HFFc6 (cell line): ENCODE data around the gene INSL3. TPM values are rescaled to one million over a fixed set of nuclear protein-coding genes. Genes with fewer than 3 reads are reported as not detected.
A peak's percentile ranks its signal among the peaks of the same experiment; 100 is the strongest.

Experiments used
- DNase-seq: peaks from one replicate; pipeline ENCODE4 v3.0.0-alpha.2; 2018
- H3K27ac Mint-ChIP-seq: 2 replicates; pipeline ENCODE4 v1.8.0; 2020; ENCODE audit warnings: mild to moderate bottlenecking, mixed read lengths
- H3K27me3 Mint-ChIP-seq: 2 replicates; pipeline ENCODE4 v1.8.0; 2021; ENCODE audit warnings: mild to moderate bottlenecking, moderate library complexity, mixed read lengths; ENCODE audit not compliant: insufficient read depth
- H3K36me3 Mint-ChIP-seq: 2 replicates; pipeline ENCODE4 v1.8.0; 2021; ENCODE audit warnings: low read depth, mixed read lengths
- H3K4me1 Mint-ChIP-seq: 2 replicates; pipeline ENCODE4 v1.8.0; 2020; ENCODE audit warnings: low read depth, mixed read lengths
- H3K4me3 Mint-ChIP-seq: 2 replicates; pipeline ENCODE4 v1.8.0; 2020; ENCODE audit warnings: mild to moderate bottlenecking, moderate library complexity, mixed read lengths
- H3K9me3 Mint-ChIP-seq: 2 replicates; pipeline ENCODE4 v1.8.0; 2020; ENCODE audit warnings: mild to moderate bottlenecking, mixed read lengths
- total RNA-seq, 6 experiments: library from RNA; stranded (reverse); fragmentation: NEBNext Ultra II Directional; extraction: Animal tissue kit (Norgen Biotek cat#: 25700); gene quantifications; 2 replicates in 1 of 6; 3 replicates in 5 of 6; pipeline ENCODE4 v1.2.3, GENCODE V29; 2021
- TF ChIP-seq, protein P1 (sequence below): fragments of 200-600 bp; sonication (generic); IDR thresholded peaks from 2 replicates; pipeline ENCODE4 v1.5.0; 2021; ENCODE audit warnings: antibody characterized with exemption, mild to moderate bottlenecking

Gene INSL3
- total RNA-seq, 6 experiments from 2014 or later = not detected

DNA sequence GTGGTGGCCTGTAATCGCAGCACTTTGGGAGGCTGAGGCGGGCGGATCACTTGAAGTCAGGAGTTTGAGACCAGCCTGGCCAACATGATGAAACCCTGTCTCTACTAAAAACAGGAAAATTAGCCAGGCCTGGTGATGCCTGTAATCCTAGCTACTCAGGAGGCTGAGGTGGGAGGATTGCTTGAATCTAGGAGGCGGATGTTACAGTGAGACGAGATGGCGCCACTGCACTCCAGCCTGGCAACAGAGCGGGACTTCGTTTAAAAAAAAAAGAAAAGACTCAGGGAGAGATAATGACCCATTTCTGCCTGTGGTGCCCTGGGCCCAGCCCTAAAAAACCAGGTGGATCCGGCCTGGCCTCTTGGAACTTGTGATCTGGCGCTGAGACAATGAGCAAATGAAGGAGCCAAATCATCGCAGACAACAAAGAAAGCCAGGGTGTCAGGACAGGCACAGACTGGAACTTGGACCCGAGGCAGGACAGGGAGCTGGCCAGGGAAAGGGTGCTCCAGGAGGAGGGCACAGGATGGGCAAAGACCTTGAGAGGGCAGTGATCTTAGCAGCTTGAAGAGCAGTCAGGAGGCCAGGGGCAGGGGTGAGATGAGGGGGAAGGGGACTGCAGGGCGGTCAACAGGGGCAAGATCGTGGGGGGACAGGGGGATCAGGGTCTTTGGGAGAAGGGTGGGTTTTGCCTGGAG is 27.4 kb upstream of the INSL3 start:
- H3K4me3 Mint-ChIP-seq = no peak overlapping the region
- H3K27ac Mint-ChIP-seq = peak overlapping the region; percentile 37; the same call in 1 of the 2 replicates
- H3K36me3 Mint-ChIP-seq = no peaks in the 10 kb centered on the region
- TF ChIP-seq, protein P1, sequence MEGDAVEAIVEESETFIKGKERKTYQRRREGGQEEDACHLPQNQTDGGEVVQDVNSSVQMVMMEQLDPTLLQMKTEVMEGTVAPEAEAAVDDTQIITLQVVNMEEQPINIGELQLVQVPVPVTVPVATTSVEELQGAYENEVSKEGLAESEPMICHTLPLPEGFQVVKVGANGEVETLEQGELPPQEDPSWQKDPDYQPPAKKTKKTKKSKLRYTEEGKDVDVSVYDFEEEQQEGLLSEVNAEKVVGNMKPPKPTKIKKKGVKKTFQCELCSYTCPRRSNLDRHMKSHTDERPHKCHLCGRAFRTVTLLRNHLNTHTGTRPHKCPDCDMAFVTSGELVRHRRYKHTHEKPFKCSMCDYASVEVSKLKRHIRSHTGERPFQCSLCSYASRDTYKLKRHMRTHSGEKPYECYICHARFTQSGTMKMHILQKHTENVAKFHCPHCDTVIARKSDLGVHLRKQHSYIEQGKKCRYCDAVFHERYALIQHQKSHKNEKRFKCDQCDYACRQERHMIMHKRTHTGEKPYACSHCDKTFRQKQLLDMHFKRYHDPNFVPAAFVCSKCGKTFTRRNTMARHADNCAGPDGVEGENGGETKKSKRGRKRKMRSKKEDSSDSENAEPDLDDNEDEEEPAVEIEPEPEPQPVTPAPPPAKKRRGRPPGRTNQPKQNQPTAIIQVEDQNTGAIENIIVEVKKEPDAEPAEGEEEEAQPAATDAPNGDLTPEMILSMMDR = no peak
- H3K9me3 Mint-ChIP-seq = no peaks in the 10 kb centered on the region
- peaks cover 10% of the 10 kb centered on the region for H3K4me1 Mint-ChIP-seq
- peaks cover 5% of the 10 kb centered on the region for H3K27me3 Mint-ChIP-seq
- no peak for DNase-seq

DNA sequence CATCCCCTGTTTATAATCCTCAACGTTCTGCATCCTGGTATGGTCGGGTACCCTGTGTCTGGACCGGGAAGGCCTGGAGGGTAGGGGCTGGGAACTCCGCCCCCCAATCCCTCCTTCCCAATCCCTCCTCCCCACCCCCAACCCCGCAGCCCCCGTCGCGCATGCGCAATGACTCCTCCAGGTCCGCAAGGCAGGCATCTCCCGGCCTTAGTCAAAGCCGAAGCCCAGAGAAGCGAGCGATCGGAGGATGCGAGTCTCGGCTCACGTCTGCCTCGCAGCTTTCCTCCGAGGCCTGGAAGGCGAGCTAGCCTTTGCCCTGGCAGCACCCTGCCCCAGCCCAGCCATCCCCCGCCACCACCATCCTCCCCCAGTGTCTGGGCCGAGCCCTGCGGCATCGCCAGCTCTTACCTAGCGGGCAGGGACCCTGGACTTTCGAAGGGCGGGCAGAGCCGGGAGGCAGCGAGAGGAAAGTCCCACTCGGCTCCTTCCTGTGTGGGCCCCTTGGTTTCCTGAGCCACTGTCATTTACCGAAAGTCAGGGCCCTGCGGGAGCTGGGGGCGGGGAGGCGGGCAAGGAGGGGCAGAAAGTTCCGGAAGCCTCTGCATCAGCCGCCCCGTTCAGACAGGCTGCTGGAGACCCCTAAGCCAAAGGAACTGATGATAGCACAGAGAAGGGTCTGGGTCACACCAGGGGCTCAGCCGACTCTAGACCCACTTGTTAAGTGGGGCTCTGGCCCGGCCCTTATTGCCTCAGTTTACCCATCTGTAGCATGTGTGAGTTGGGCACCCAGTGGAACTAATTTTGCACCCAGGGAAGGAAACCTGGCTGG is 26.4 kb upstream of the INSL3 start, which contains the start of gene JAK3:
JAK3 (minus strand) TSS at position 445 of the 829 bp plus-strand sequence. CDS start 3,565 bp downstream, outside the sequence.
- Mint-ChIP-seq H3K9me3 (no peaks in the 10 kb centered on the region), H3K4me3 (peak within 1 kb of the TSS; percentile 52), H3K27me3 (peaks cover 5% of the 10 kb centered on the region), H3K4me1 (peaks cover 10% of the 10 kb centered on the region), H3K27ac (peak within 1 kb of the TSS; percentile 57), H3K36me3 (no peaks in the 10 kb centered on the region)
- TF ChIP-seq, protein P1 = no peak
- DNase-seq = no peak

DNA sequence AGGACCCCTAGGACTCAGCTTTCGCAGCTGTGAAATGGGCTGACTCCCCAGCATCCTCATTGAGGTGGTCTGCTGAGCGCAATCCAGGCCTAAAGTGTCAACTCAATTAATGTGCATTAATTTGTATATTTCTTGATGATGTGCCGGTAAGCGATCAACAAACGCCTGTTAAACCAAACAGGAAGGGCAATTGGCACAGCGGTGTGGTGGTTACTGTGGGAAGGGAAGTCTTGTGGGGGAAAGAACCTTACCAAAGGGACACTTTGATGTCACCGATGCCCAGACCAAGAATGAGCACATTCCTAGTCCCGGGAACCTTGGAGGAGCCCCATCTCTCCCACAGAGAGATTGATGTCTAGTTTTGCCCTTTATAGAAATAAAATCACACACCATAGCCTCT is 24.8 kb upstream of the INSL3 start:
- TF ChIP-seq, protein P1 = no peak
- no peak overlapping the region for H3K27ac Mint-ChIP-seq
- peaks cover 10% of the 10 kb centered on the region for H3K4me1 Mint-ChIP-seq
- H3K4me3 Mint-ChIP-seq = no peak overlapping the region; the same call in 1 of the 2 replicates
- no peaks in the 10 kb centered on the region for H3K9me3 Mint-ChIP-seq
- H3K27me3 Mint-ChIP-seq = peaks cover 3% of the 10 kb centered on the region
- no peaks in the 10 kb centered on the region for H3K36me3 Mint-ChIP-seq
- DNase-seq = no peak

DNA sequence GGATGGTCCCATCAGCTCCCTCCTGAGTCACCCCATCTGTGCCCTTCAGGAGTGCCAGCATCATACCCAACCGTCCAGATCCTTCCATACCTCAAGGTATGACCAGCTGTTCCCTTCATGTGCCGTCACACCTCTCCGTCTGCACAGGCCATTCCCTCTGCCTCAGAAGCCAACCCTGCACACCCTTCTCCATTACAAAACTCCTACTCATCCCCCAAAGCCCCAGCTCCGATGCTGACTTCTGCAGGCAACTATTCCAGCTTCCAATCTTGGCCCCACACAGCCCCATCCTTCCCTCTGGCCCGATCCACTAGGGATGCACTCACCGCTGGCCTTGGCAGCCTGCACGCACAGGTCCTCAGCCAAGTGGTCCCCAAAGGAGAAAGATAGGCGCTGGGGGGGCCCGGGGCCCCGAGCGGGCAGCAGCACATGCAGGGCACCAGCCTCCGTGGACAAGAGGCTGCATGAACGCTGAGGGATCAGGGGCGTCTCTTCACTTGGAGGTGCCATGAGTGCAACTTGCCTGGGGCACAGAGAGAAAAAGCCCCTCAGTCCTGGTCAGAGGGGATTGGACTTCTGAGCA is 22.7 kb upstream of the INSL3 start:
- TF ChIP-seq, protein P1 = no peak
- no peaks in the 10 kb centered on the region for H3K9me3 Mint-ChIP-seq
- no peaks in the 10 kb centered on the region; the same call in 1 of the 2 replicates for H3K4me1 Mint-ChIP-seq
- DNase-seq = no peak
- H3K27ac Mint-ChIP-seq = no peak overlapping the region
- H3K27me3 Mint-ChIP-seq = peaks cover 3% of the 10 kb centered on the region
- no peaks in the 10 kb centered on the region for H3K36me3 Mint-ChIP-seq
- H3K4me3 Mint-ChIP-seq = no peak overlapping the region

DNA sequence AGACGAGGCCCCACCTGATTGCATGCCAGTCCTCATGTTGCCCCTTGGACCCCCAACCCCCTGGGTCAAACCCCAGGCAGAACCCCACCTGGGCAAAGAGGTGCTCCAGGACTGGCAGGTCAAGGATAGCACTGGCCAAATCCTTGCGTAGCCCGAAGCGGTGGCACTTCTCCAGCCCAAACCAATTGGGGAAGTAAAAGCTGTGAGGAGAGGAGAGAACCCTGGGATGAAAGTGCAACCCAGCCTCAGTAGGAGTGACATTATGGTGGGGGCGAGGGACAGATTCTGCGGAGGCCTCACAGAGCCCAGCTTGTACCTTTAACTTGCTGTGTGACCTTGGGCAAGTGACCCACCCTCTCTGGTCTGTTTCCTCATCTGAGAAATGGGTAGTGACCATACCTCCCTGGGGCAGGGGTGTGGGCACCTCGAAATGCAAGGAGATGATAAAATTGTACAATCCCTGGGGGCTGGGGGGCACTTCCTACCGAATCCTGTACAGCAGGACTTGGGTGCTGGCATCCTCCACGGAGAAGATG is 22.0 kb upstream of the INSL3 start:
- Mint-ChIP-seq H3K4me1 (no peaks in the 10 kb centered on the region; the same call in 1 of the 2 replicates), H3K27ac (no peak overlapping the region), H3K9me3 (no peaks in the 10 kb centered on the region), H3K36me3 (no peaks in the 10 kb centered on the region), H3K27me3 (peaks cover 5% of the 10 kb centered on the region), H3K4me3 (no peak overlapping the region)
- no peak for DNase-seq
- TF ChIP-seq, protein P1 = no peak
